ENCODE data around the gene KCNG4. TPM values are rescaled to one million over a fixed set of nuclear protein-coding genes. Genes with fewer than 3 reads are reported as not detected.

Gene KCNG4
- total RNA-seq, 1 donor from 2014 or later: not detected

DNA sequence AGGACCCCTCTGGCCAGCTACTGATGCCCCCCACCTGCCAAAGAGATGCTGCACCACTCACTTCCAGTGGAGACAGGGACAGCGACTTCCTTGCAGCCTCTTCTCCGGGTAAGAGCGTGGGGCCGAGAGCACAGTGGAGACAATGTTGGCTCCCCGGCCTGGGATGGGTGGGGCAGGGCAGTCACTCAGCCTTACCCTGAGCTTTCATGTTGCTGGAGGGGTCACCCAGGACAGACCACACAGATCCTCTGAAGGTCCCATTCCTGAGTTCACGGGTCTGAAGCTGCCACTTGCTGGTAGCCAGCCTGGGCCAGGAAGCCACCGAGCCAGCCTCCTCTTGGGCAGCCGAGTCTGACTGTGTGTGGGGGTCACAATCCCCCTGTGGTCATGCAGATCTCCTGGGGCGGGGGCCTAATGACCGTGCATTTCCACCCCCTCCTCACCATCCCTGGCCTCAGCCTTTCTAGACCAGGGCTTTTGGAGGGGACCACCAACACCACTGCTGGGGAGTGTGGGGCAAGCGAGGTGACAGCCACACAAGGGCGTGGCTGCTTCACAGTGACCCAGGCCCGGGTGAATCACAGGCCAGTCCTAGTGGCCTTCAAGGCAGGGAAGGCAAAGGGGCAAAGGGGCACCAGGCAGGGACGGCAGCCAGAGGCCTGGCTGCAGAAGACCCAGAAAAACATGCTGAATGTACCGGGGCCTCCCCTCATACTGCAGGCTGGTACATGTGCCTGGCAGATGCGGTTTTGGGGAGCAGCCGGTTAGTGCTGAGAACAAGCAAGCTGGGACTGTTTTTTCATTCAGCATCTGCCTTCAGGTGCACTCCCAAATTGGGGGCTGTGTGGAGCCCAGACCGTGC lies 63.4 kb downstream of the KCNG4 start:
- TF ChIP-seq, protein P1, sequence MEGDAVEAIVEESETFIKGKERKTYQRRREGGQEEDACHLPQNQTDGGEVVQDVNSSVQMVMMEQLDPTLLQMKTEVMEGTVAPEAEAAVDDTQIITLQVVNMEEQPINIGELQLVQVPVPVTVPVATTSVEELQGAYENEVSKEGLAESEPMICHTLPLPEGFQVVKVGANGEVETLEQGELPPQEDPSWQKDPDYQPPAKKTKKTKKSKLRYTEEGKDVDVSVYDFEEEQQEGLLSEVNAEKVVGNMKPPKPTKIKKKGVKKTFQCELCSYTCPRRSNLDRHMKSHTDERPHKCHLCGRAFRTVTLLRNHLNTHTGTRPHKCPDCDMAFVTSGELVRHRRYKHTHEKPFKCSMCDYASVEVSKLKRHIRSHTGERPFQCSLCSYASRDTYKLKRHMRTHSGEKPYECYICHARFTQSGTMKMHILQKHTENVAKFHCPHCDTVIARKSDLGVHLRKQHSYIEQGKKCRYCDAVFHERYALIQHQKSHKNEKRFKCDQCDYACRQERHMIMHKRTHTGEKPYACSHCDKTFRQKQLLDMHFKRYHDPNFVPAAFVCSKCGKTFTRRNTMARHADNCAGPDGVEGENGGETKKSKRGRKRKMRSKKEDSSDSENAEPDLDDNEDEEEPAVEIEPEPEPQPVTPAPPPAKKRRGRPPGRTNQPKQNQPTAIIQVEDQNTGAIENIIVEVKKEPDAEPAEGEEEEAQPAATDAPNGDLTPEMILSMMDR (conservative IDR thresholded peaks at IDR 0.05; ENCODE audit: low read depth, low read length): no peak
- no peak for DNase-seq (ENCODE audit: low read depth)
- H3K4me3 ChIP-seq (ENCODE audit: low read depth, low read length): no peak overlapping the region

DNA sequence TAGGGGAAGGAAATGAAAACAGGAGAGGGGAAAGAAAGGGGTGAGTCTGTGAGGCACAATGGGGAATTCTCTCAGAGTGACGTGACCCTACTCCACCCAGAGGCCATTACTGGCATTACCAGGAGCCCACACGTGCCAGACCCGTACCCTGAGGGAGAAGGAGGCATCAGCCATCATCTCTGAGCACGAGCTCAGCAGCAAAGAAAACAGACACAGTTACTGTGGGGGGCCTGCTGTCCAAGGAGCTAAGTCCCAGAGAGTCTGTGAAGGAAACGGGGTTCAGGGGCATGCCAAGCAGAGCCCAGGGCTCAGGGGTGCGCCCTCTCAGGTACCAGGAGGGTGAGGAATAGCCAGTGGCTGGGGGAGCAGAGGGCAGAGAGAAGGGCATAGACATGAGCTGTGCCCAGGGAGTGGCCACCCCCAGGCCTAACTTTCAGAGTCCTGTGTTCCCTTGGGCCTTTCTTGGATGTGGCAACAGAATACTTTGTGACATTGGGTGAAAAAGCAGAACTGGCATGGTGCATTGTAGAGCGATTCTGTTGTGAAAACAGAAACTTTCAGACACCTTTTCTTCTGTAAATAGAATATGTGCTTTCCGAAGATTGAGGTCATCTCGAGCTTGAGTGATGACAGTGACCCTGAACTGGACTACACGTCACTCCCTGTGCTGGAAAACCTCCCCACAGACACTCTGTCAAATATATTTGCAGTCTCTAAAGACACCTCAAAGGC lies 64.3 kb downstream of the KCNG4 start:
- DNase-seq (ENCODE audit: low read depth): no peak
- TF ChIP-seq, protein P1 (conservative IDR thresholded peaks at IDR 0.05; ENCODE audit: low read depth, low read length): peak; percentile 87

DNA sequence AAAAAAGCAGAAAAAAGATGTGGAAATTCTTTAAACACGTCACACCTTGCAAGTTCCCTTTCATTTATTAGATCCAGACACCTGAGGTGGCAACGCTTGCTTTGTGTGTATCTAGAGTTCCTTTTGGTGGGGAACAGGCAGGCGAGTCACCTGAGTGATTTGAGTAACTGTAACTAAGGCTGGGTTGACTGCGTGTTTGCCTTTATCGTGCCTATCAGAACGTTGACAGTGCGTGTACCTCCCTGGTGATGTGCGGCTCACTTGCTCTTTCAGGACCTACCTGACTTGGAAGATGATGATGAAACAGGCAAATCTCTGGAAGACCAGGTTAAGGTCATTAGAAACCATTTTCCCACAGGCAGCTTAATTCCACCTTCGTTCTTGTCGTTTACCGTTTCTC lies 65.4 kb downstream of the KCNG4 start:
- DNase-seq (ENCODE audit: low read depth): no peak
- H3K4me3 ChIP-seq (ENCODE audit: low read depth, low read length): no peak overlapping the region
- TF ChIP-seq, protein P1 (conservative IDR thresholded peaks at IDR 0.05; ENCODE audit: low read depth, low read length): no peak

More for the DNA sequence above, 64.3 kb downstream of the KCNG4 start:
- no peak overlapping the region for H3K4me3 ChIP-seq (ENCODE audit: low read depth, low read length)

DNA sequence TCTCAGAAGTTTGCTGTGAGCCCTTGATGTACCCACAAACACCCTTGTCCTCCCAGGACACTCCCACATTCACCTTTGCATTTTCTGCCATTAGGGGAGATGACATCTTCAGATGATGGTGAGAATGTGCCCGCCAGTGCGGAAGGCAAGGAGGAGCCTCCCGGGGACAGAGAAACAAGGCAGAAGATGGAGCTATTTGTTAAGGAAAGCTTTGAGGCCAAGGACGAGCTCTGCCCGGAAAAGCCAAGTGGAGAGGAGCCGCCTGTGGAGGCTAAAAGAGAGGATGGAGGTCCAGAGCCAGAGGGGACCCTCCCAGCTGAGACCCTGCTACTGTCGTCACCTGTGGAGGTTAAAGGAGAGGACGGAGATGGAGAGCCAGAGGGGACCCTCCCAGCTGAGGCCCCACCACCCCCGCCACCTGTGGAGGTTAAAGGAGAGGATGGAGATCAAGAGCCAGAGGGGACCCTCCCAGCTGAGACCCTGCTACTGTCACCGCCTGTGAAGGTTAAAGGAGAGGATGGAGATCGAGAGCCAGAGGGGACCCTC lies 70.0 kb downstream of the KCNG4 start:
- H3K4me3 ChIP-seq (ENCODE audit: low read depth, low read length): no peak overlapping the region
- no peak for DNase-seq (ENCODE audit: low read depth)
- TF ChIP-seq, protein P1 (conservative IDR thresholded peaks at IDR 0.05; ENCODE audit: low read depth, low read length): no peak

Other genes starting within 250 kb of the KCNG4 start
- gene SLC38A8, start 197.2 kb downstream of the KCNG4 start, total RNA-seq: not detected in 2 replicates
- gene MBTPS1, start 123.1 kb downstream of the KCNG4 start, total RNA-seq: 56.2 and 76.3 TPM in 2 replicates
- 17.0 and 23.3 TPM in 2 replicates for gene HSDL1, start 94.8 kb downstream of the KCNG4 start, total RNA-seq
- not detected in 2 replicates for gene DNAAF1, start 94.7 kb downstream of the KCNG4 start, total RNA-seq
- gene TAF1C, start 53.0 kb downstream of the KCNG4 start, total RNA-seq: 30.4 and 31.9 TPM in 2 replicates
- gene ADAD2, start 48.9 kb downstream of the KCNG4 start, total RNA-seq: not detected in 2 replicates
- gene WFDC1, start 54.9 kb upstream of the KCNG4 start, total RNA-seq: not detected in 2 replicates
- gene ATP2C2, start 128.5 kb upstream of the KCNG4 start, total RNA-seq: 1.4 and 6.3 TPM in 2 replicates